ENCODE data around the gene VPS13A.

The VPS13A gene

GRCh38 chr9:77462066-77462465 is 284.7 kb downstream of the VPS13A start:
- no peak for DNase-seq (ENCODE audit: low spot score)
- in situ Hi-C loops (cut with MboI; ENCODE audit: low sequenced_read_pairs, unreplicated experiment), result loop anchor here (25.0 kb wide), 1 partner anchor 275 kb away; no protein-coding TSS in a partner anchor
- TF ChIP-seq CTCF (IDR thresholded peaks at IDR 0.05; ENCODE audit: borderline replicate concordance, control extremely low read depth, extremely low read depth, insufficient read depth, missing control alignments), result no peak

GRCh38 chr9:77463151-77463550 is 285.8 kb downstream of the VPS13A start:
- no peak for DNase-seq (ENCODE audit: low spot score)
- no peak for TF ChIP-seq CTCF (IDR thresholded peaks at IDR 0.05; ENCODE audit: borderline replicate concordance, control extremely low read depth, extremely low read depth, insufficient read depth, missing control alignments)
- in situ Hi-C loops (cut with MboI; ENCODE audit: low sequenced_read_pairs, unreplicated experiment), result loop anchor here (25.0 kb wide), 1 partner anchor 274 kb away; no protein-coding TSS in a partner anchor

DNA sequence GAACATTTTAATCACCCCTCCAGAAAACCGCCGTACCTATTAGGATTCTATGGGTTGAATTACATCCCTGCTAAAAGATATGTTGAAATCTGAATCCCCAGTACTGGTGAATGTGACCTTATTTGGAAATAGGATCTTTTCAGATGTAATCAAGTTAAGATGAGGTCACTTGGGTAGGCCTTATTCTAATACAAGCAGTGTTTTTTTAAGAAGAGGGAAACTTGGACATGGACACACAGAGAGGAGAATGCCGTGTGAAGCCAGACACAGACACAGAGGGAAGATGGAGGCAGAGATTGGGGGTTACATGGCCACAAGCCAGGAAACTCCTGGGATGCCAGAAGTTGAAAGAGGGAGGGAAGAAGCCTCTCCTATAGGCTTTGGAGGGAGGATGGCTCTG is 287.3 kb downstream of the VPS13A start:
- in situ Hi-C loops (cut with MboI; ENCODE audit: low sequenced_read_pairs, unreplicated experiment), result loop anchor here (25.0 kb wide), 1 partner anchor 273 kb away; no protein-coding TSS in a partner anchor
- no peak for TF ChIP-seq CTCF (IDR thresholded peaks at IDR 0.05; ENCODE audit: borderline replicate concordance, control extremely low read depth, extremely low read depth, insufficient read depth, missing control alignments)

DNA sequence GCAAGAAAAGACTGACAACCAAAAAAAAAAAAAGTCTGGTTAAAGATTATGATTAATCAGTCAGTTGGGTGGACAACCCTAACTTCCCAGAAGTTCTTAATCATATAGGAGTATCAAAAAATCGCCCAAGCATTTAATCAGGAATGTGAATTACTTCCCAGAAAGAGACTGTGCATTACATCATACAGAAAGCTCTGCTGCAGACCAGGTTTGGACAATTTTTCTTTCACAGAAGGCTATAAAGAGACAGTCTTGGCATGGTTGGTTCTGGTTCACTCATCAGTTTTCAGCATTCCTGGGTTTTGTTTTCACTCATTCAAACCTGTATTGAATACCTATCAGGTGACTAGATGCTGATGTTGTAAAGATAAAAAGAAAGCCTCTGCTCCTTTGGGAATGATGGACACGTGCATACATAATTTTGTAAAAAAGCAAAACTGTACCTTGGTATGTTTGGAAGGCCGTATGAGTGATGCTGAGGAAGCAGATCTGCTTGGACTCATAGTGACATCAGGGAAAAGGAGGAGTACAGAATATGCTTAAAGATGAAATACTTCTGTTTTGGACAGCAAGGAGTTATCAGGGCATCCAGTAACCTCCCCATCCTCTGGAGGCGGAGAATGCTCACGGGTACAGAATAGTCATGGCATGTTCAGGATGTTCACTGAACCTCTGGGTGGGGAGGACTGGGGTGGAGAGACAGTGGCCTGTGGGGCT is 292.3 kb downstream of the VPS13A start:
- no peak for TF ChIP-seq CTCF (IDR thresholded peaks at IDR 0.05; ENCODE audit: borderline replicate concordance, control extremely low read depth, extremely low read depth, insufficient read depth, missing control alignments)
- in situ Hi-C loops (cut with MboI; ENCODE audit: low sequenced_read_pairs, unreplicated experiment), result loop anchor here (25.0 kb wide), 1 partner anchor 268 kb away; no protein-coding TSS in a partner anchor
- no peak for DNase-seq (ENCODE audit: low spot score)

More for the DNA sequence above, 287.3 kb downstream of the VPS13A start:
- DNase-seq (ENCODE audit: low spot score), result no peak
